Lung (tissue), 12 donors: ENCODE measurements around the gene HCN2. TPM values are rescaled to one million over a fixed set of nuclear protein-coding genes. Genes with fewer than 3 reads are reported as not detected.

Experiments
- ATAC-seq: fragments of 200-7000 bp; cut with Tn5 transposase; one replicate; pipeline ENCODE4 v1.9.1; 2020; ENCODE audit warnings: moderate number of reproducible peaks; ENCODE audit not compliant: insufficient read depth, low FRiP score
- DNase-seq, 3 donors: peaks; one replicate each; pipeline ENCODE4 v3.0.0-alpha.2; 2013 to 2017
- H3K27ac ChIP-seq, 2 donors: one replicate each; pipeline ENCODE4 v1.5.1; 2013; ENCODE audit warnings: mild to moderate bottlenecking in 2 of 2, moderate library complexity in 2 of 2, control low read depth in 1 of 2, inconsistent platforms in 1 of 2, low read depth in 1 of 2, low read length in 1 of 2
- H3K27me3 ChIP-seq, 3 donors: one replicate each; pipeline ENCODE4 v1.5.1; 2013; ENCODE audit warnings: low read length in 2 of 3; ENCODE audit not compliant: control insufficient read depth in 3 of 3, insufficient read depth in 3 of 3
- H3K36me3 ChIP-seq, 4 donors: one replicate each; pipeline ENCODE4 v1.5.1; 2013; ENCODE audit warnings: low read length in 4 of 4, mild to moderate bottlenecking in 1 of 4, moderate library complexity in 1 of 4; ENCODE audit not compliant: control insufficient read depth in 4 of 4, insufficient read depth in 4 of 4
- H3K4me1 ChIP-seq, 5 donors: one replicate each; pipeline ENCODE4 v1.5.1; 2013; ENCODE audit warnings: low read length in 5 of 5, mild to moderate bottlenecking in 2 of 5, moderate library complexity in 1 of 5; ENCODE audit not compliant: control insufficient read depth in 5 of 5, insufficient read depth in 5 of 5
- H3K4me3 ChIP-seq: one replicate; pipeline ENCODE4 v1.5.1; 2013; ENCODE audit warnings: mild to moderate bottlenecking, control low read depth, moderate library complexity
- H3K9ac ChIP-seq, 2 donors: one replicate each; pipeline ENCODE4 v1.5.1; 2013; ENCODE audit warnings: low read length in 2 of 2, control low read depth in 1 of 2; ENCODE audit not compliant: insufficient read depth in 1 of 2
- H3K9me3 ChIP-seq, 4 donors: one replicate each; pipeline ENCODE4 v1.5.1; 2013; ENCODE audit warnings: low read length in 3 of 4, mild to moderate bottlenecking in 1 of 4, moderate library complexity in 1 of 4; ENCODE audit not compliant: control insufficient read depth in 4 of 4, insufficient read depth in 3 of 4
- WGBS, 2 donors: extraction: QIAGEN DNeasy Blood & Tissue Kit; methylation state at CpG; one replicate each; pipeline ENCODE4 v1.1.7; 2013; 5-methylcytosine and 5-hydroxymethylcytosine counted together
- polyA plus RNA-seq, 2 donors: library from polyadenylated mRNA; stranded (reverse); fragments of 200-250 nt; gene quantifications; one replicate each; pipeline ENCODE4 v1.2.1, GENCODE V29; 2013
- total RNA-seq, 2 donors: library from RNA; depleted of rRNA in 1 of 2; stranded (reverse); fragments of >200 nt in 1 of 2; gene quantifications; one replicate each; pipeline ENCODE4 v1.2.1, GENCODE V29; 2014 to 2021
- TF ChIP-seq, protein P1 (sequence below): IDR thresholded peaks from 2 replicates; pipeline ENCODE4 v1.5.1; 2012; ENCODE audit warnings: mild to moderate bottlenecking; ENCODE audit errors: control extremely low read depth, extremely low read depth
- donor health status: control.
- donor health status: control.
- donor health status: Bipolar disorder and iron deficiency.
- donor health status: healthy.
- donor health status: DM: yes; HTN: yes; CAD: no.

Gene HCN2
- total and polyA plus RNA-seq, 4 donors = 0.04 to 0.37 (median 0.16) TPM

DNA sequence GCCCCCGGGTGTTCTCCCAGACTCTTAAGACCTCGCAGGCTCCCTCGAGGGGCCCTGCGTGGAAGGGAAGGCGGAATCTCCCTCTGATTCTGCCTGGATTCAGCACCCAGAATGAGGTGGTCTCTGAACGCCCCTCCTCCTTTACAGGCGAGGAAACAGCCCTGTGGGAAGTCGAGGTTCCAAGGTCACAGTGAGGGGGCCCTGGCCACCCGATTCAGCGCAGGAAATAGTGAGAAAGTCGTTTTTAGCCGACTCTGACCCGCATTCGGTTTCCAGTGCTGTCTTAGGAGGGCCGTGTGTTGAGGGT lies 16.2 kb upstream of the HCN2 start:
- DNase-seq (no peak), ATAC-seq (no peak)
- peak overlapping the region; percentile 20 to 95 for H3K27ac ChIP-seq
- WGBS, 2 donors = 2 to 4% methylated on average over 15 of the region's 15 CpGs
- H3K4me1 ChIP-seq = peaks cover 0 to 35% (median 18%) of the 10 kb centered on the region in 5 donors
- H3K27me3 ChIP-seq = no peaks in the 10 kb centered on the region
- peak overlapping the region; percentile 92 for H3K4me3 ChIP-seq
- H3K9ac ChIP-seq = peak overlapping the region; percentile 70 to 90
- H3K36me3 ChIP-seq = peaks cover 0 to 16% (median 0%) of the 10 kb centered on the region in 4 donors
- TF ChIP-seq, protein P1, sequence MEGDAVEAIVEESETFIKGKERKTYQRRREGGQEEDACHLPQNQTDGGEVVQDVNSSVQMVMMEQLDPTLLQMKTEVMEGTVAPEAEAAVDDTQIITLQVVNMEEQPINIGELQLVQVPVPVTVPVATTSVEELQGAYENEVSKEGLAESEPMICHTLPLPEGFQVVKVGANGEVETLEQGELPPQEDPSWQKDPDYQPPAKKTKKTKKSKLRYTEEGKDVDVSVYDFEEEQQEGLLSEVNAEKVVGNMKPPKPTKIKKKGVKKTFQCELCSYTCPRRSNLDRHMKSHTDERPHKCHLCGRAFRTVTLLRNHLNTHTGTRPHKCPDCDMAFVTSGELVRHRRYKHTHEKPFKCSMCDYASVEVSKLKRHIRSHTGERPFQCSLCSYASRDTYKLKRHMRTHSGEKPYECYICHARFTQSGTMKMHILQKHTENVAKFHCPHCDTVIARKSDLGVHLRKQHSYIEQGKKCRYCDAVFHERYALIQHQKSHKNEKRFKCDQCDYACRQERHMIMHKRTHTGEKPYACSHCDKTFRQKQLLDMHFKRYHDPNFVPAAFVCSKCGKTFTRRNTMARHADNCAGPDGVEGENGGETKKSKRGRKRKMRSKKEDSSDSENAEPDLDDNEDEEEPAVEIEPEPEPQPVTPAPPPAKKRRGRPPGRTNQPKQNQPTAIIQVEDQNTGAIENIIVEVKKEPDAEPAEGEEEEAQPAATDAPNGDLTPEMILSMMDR = no peak
- H3K9me3 ChIP-seq = no peaks in the 10 kb centered on the region

DNA sequence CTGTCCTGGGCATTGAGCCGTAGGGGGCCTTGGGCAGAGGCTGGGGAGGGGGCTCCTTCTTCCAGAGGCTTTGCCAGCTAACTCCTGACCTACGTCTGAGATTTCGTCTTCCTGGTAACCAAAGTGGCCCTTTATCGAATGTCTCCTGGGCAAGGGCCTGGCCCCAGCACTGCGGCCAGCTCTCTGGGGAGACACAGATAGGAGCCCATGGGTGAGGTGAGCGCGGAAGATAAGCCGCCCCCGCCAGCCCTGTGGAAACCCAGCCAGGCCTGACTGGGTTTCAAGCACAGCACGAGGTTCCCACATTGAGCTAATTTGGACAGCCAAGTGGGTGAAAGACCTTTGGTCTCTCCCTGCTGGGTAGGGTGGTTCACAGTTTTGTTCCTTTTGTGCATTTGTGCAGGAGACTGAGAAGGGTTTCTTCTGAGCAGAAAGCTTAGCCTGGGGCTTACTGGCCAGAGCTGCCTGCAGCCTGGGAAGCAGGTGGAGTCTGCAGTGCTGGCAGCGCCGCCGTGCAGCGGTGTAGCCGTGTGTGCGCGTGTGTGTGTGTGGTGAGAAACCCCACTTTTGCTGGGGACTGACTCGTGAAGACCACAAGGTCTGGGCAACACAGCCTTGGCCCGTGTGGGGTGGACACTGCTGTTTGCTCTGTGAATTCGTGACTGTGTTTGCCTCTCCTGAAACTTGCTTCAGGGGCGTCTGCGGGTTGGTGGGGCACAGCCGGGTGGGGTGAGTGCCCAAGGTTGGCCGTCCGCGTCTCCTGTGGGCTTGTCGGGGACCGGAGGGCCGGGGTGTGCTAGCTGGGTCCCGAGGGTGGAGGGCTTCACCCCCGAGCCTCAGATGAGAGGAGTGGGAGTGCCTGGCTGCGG lies 14.8 kb upstream of the HCN2 start:
- H3K36me3 ChIP-seq = peaks cover 0 to 26% (median 0%) of the 10 kb centered on the region in 4 donors
- H3K9me3 ChIP-seq = no peaks in the 10 kb centered on the region
- H3K4me3 ChIP-seq = no peak overlapping the region
- DNase-seq = peak in 1 of 3 donors; percentile 37
- WGBS, 2 donors = 50 to 62% methylated on average over 31 to 32 of the region's 32 CpGs
- H3K27ac ChIP-seq = peak overlapping the region in 1 of 2 donors; percentile 79
- H3K9ac ChIP-seq = peak overlapping the region in 1 of 2 donors; percentile 42
- TF ChIP-seq, protein P1 = no peak
- no peaks in the 10 kb centered on the region for H3K27me3 ChIP-seq
- H3K4me1 ChIP-seq = peaks cover 0 to 35% (median 18%) of the 10 kb centered on the region in 5 donors
- no peak for ATAC-seq

DNA sequence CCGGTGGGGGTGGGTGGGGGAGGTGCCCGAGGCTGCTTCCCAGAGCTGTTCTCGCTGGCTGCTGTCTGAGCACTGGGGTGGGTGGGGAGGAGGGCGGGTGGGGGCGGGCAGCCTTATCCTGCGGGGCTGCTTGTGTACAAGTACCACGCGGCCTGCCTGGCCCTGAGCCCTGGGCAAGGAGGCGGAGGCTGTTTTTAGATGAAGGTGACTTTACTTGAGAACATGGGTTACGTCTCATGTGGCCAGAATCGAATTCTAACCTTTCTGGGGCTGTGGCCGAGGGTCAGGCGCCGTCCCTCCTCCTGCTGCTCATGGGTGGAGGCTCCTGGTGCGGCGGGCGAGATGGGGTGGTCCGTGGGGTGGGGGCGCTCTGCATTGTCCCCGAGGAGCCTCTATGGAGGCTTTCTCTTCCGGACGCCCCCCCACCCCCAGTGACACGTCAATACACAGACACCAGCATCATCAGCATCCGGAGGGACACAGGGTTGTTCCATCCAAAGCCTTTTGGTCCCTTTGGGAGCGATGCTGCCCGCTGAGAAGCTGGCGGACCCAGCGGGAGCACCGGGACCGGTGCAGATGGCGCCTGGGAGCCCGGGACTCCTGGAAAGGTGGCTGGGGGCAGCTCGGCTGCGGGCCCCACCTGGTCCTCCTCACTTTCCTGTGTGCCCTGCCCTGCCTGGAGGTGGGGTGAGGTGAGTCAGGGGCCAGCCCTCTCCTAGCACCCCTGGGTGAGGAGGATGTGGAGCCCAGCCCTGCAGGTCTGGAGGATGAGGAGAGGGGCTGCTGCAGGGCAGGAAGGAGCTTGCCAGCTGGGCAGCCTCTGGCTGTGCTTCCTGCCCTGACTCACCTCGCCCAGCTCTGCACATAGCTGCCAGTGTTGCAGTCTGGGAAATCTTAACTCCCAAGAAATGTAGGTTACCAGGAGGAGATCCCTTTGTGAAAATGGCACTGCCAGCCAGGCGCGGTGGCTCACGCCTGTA lies 13.9 kb upstream of the HCN2 start:
- Histone ChIP-seq H3K9me3 (no peaks in the 10 kb centered on the region), H3K4me1 (peaks cover 0 to 35% (median 18%) of the 10 kb centered on the region in 5 donors), H3K27me3 (no peaks in the 10 kb centered on the region), H3K27ac (peak overlapping the region in 1 of 2 donors; percentile 91), H3K9ac (no peak overlapping the region), H3K36me3 (peaks cover 0 to 34% (median 0%) of the 10 kb centered on the region in 4 donors), H3K4me3 (no peak overlapping the region)
- DNase-seq = peak; percentile 31 to 62 (median 62)
- TF ChIP-seq, protein P1 = no peak
- ATAC-seq = no peak
- 64 to 71% methylated on average over 36 to 38 of the region's 38 CpGs for WGBS, 2 donors
